Stimulated activated CD8-positive, alpha-beta memory T cell treated with anti-CD3 and anti-CD28 coated beads, Interleukin-7, amount 100 ng/mL, for 4 hours (primary cell): Measurements from ENCODE around the gene SLC22A23.

ENCODE experiments used
- DNase-seq, 2 donors: peaks; one replicate each; pipeline ENCODE4 v3.0.0-alpha.2; 2020; ENCODE audit warnings: low read depth in 2 of 2

The SLC22A23 gene

GRCh38 chr6:3335169-3335568 is 121.7 kb downstream of the SLC22A23 start:
- no peak for DNase-seq

GRCh38 chr6:3334555-3334954 is 122.3 kb downstream of the SLC22A23 start:
- no peak for DNase-seq

- no peak for DNase-seq
These were observed 123.6 kb downstream of the SLC22A23 start for GRCh38 chr6:3333263-3333662.

- no peak for DNase-seq
These were observed 124.9 kb downstream of the SLC22A23 start for GRCh38 chr6:3331971-3332370.

- DNase-seq: no peak
These were observed 125.4 kb downstream of the SLC22A23 start for GRCh38 chr6:3331494-3331893.

GRCh38 chr6:3330199-3330598 is 126.7 kb downstream of the SLC22A23 start:
- no peak for DNase-seq

- no peak for DNase-seq
These were observed 127.3 kb downstream of the SLC22A23 start for GRCh38 chr6:3329393-3330051.

GRCh38 chr6:3328796-3329195 is 128.1 kb downstream of the SLC22A23 start:
- no peak for DNase-seq

- DNase-seq: no peak
These were observed 128.7 kb downstream of the SLC22A23 start for GRCh38 chr6:3328145-3328544.

- no peak for DNase-seq
These were observed 129.4 kb downstream of the SLC22A23 start for GRCh38 chr6:3327403-3327802.

GRCh38 chr6:3326981-3327380 is 129.9 kb downstream of the SLC22A23 start:
- DNase-seq: no peak

GRCh38 chr6:3326184-3326971 is 130.5 kb downstream of the SLC22A23 start:
- no peak for DNase-seq

- no peak for DNase-seq
These were observed 131.6 kb downstream of the SLC22A23 start for GRCh38 chr6:3325210-3325609.

GRCh38 chr6:3324262-3324942 is 132.4 kb downstream of the SLC22A23 start:
- DNase-seq: no peak

GRCh38 chr6:3323696-3324261 is 133.1 kb downstream of the SLC22A23 start:
- DNase-seq: no peak

- DNase-seq: no peak
These were observed 133.7 kb downstream of the SLC22A23 start for GRCh38 chr6:3323148-3323547.

- no peak for DNase-seq
These were observed 134.4 kb downstream of the SLC22A23 start for GRCh38 chr6:3322366-3322890.

GRCh38 chr6:3321875-3322274 is 135.0 kb downstream of the SLC22A23 start:
- no peak for DNase-seq

GRCh38 chr6:3321042-3321441 is 135.8 kb downstream of the SLC22A23 start:
- no peak for DNase-seq

GRCh38 chr6:3320238-3320811 is 136.5 kb downstream of the SLC22A23 start:
- DNase-seq: no peak

- no peak for DNase-seq
These were observed 137.1 kb downstream of the SLC22A23 start for GRCh38 chr6:3319610-3320200.
